Measurements from ENCODE around the gene HDGFL2.

DNA sequence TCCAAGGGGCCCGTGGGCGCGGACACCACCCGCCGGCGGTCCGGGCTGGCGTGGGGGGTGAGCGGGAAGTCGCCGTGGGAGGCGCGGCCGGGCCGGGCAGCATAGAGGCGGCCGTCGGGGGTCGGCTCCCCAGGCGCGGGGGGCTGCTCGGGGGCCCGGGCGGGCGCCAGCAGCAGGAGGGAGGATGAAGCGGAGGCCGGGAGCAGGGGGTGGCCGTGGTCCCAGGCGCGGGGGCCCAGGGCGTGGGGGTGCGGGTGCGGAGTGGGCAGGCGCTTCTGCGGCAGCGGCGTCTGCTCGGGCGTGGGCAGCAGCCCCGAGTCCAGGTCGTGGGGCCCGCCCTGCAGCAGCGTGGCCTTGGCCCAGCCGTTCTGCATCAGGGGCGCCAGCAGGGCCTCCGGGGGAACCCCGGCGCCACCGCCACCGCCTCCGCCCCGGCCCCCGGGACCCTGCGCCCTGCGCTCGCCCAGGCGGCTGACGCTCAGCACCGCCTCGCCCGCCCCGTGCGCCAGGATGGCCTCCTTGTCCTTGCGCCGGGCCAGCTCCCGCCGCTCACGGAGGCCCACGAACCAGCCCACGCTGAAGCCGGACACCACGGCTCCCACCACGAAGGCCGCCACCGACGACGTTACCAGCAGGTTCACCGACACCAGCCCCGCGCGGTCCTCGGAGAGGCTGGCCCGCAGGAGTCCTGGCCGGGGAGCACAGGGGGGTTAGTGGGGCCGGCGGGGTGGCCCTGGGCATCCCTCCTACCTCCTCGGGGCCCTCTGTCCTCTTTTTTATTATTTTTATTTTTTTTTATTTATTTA is 71.9 kb downstream of the HDGFL2 start:
- no peak for TF ChIP-seq POLR2AphosphoS5 (IDR thresholded peaks at IDR 0.05; ENCODE audit: borderline replicate concordance, low read depth, low read length)
- no peak for TF ChIP-seq EZH2 (IDR thresholded peaks at IDR 0.05)
- no peak for TF ChIP-seq FOXP2 (optimal IDR thresholded peaks at IDR 0.05; ENCODE audit: control extremely low read depth, extremely low read length, insufficient read depth)

Measured in SK-N-MC (cell line).